Esophagus (tissue), 2 donors: ENCODE results near the gene ANKH. TPM values are rescaled to one million over a fixed set of nuclear protein-coding genes. Genes with fewer than 3 reads are reported as not detected.
"Not testable (repeated sequence)": the region's sequence is repeated elsewhere in the genome, so short reads cannot be mapped to it uniquely, and the experiment has no call there.

ENCODE experiments used
- H3K27ac ChIP-seq, 2 donors: one replicate each; pipeline ENCODE4 v1.5.1; 2013; ENCODE audit warnings: low read depth in 2 of 2, mild to moderate bottlenecking in 2 of 2, inconsistent platforms in 1 of 2, low read length in 1 of 2, moderate library complexity in 1 of 2
- H3K27me3 ChIP-seq, 2 donors: one replicate each; pipeline ENCODE4 v1.6.1; 2013; ENCODE audit warnings: low read length in 2 of 2, control low read depth in 1 of 2, mild to moderate bottlenecking in 1 of 2; ENCODE audit not compliant: insufficient read depth in 2 of 2, control insufficient read depth in 1 of 2
- H3K36me3 ChIP-seq, 2 donors: one replicate each; pipeline ENCODE4 v1.6.1; 2013; ENCODE audit warnings: low read length in 1 of 2; ENCODE audit not compliant: control insufficient read depth in 2 of 2, insufficient read depth in 2 of 2
- H3K4me1 ChIP-seq, 2 donors: one replicate each; pipeline ENCODE4 v1.6.1; 2013; ENCODE audit warnings: low read length in 1 of 2; ENCODE audit not compliant: control insufficient read depth in 2 of 2, insufficient read depth in 2 of 2
- H3K4me3 ChIP-seq, 2 donors: one replicate each; pipeline ENCODE4 v1.5.1; 2013; ENCODE audit warnings: low read length in 2 of 2, mild to moderate bottlenecking in 2 of 2, low read depth in 1 of 2, moderate library complexity in 1 of 2
- H3K9me3 ChIP-seq, 2 donors: one replicate each; pipeline ENCODE4 v1.6.1; 2013; ENCODE audit warnings: mild to moderate bottlenecking in 2 of 2, low read depth in 1 of 2, low read length in 1 of 2, moderate library complexity in 1 of 2; ENCODE audit not compliant: control insufficient read depth in 2 of 2, insufficient read depth in 1 of 2
- WGBS, 2 donors: extraction: QIAGEN DNeasy Blood & Tissue Kit; methylation state at CpG; one replicate each; pipeline ENCODE4 v1.1.7; 2013; 5-methylcytosine and 5-hydroxymethylcytosine counted together
- polyA plus RNA-seq, 2 donors: library from polyadenylated mRNA; stranded (reverse); fragments of 200-250 nt; gene quantifications; one replicate each; pipeline ENCODE4 v1.2.3, GENCODE V29; 2013
- donor health status: healthy with polysubstance abuse.
- donor health status: Bipolar disorder and iron deficiency.

The ANKH gene
- polyA plus RNA-seq, 2 donors, result 5.6 to 12.7 TPM

GRCh38 chr5:14809369-14810155, 62.0 kb downstream of the ANKH start:
- Histone ChIP-seq H3K27me3 (no peaks in the 10 kb centered on the region), H3K36me3 (no peaks in the 10 kb centered on the region), H3K4me1 (peaks cover 0 to 2% of the 10 kb centered on the region in 2 donors), H3K4me3 (no peak overlapping the region), H3K9me3 (no peaks in the 10 kb centered on the region), H3K27ac (no peak overlapping the region)
- 53 to 61% methylated on average over 11 of the region's 11 CpGs for WGBS, 2 donors

- H3K27ac ChIP-seq, result no peak overlapping the region
- WGBS, 2 donors, result 93 to 96% methylated on average over 3 of the region's 3 CpGs
- H3K36me3 ChIP-seq, result no peaks in the 10 kb centered on the region
- H3K9me3 ChIP-seq, result no peaks in the 10 kb centered on the region
- H3K4me3 ChIP-seq, result no peak overlapping the region
- H3K27me3 ChIP-seq, result no peaks in the 10 kb centered on the region
- peaks cover 0 to 5% of the 10 kb centered on the region in 2 donors for H3K4me1 ChIP-seq
Measured at GRCh38 chr5:14807471-14807870, 64.1 kb downstream of the ANKH start.

GRCh38 chr5:14806456-14806855, 65.1 kb downstream of the ANKH start:
- no peak overlapping the region for H3K4me3 ChIP-seq
- H3K27me3 ChIP-seq, result no peaks in the 10 kb centered on the region
- H3K36me3 ChIP-seq, result no peaks in the 10 kb centered on the region
- 76 to 80% methylated on average over 7 of the region's 7 CpGs for WGBS, 2 donors
- H3K9me3 ChIP-seq, result no peaks in the 10 kb centered on the region
- peaks cover 0 to 5% of the 10 kb centered on the region in 2 donors for H3K4me1 ChIP-seq
- no peak overlapping the region for H3K27ac ChIP-seq

- no peak overlapping the region for H3K4me3 ChIP-seq
- peaks cover 0 to 3% of the 10 kb centered on the region in 2 donors for H3K4me1 ChIP-seq
- no peaks in the 10 kb centered on the region for H3K27me3 ChIP-seq
- H3K27ac ChIP-seq, result no peak overlapping the region
- no peaks in the 10 kb centered on the region for H3K36me3 ChIP-seq
- WGBS, 2 donors, result 80 to 82% methylated on average over 3 of the region's 3 CpGs
- no peaks in the 10 kb centered on the region for H3K9me3 ChIP-seq
Measured at GRCh38 chr5:14802541-14802940, 69.0 kb downstream of the ANKH start.

GRCh38 chr5:14801792-14802191, 69.8 kb downstream of the ANKH start:
- Histone ChIP-seq H3K4me1 (peaks cover 0 to 3% of the 10 kb centered on the region in 2 donors), H3K9me3 (no peaks in the 10 kb centered on the region), H3K36me3 (no peaks in the 10 kb centered on the region), H3K4me3 (no peak overlapping the region), H3K27ac (no peak overlapping the region), H3K27me3 (no peaks in the 10 kb centered on the region)
- WGBS, 2 donors, result 79 to 83% methylated on average over 3 of the region's 3 CpGs

GRCh38 chr5:14797385-14797784, 74.2 kb downstream of the ANKH start:
- not testable (repeated sequence) for H3K4me3 ChIP-seq, H3K27ac ChIP-seq, H3K4me1 ChIP-seq, H3K9me3 ChIP-seq, H3K36me3 ChIP-seq, H3K27me3 ChIP-seq
- WGBS, 2 donors, result 98 to 100% methylated on average over 4 of the region's 4 CpGs

GRCh38 chr5:14794583-14795230, 76.9 kb downstream of the ANKH start:
- WGBS, 2 donors, result 73 to 74% methylated on average over 4 of the region's 4 CpGs
- Histone ChIP-seq H3K9me3 (no peaks in the 10 kb centered on the region), H3K27me3 (no peaks in the 10 kb centered on the region)

GRCh38 chr5:14793851-14794250, 77.7 kb downstream of the ANKH start:
- no peaks in the 10 kb centered on the region for H3K27me3 ChIP-seq
- H3K27ac ChIP-seq, result no peak overlapping the region
- no peaks in the 10 kb centered on the region for H3K4me1 ChIP-seq
- H3K36me3 ChIP-seq, result no peaks in the 10 kb centered on the region
- no peaks in the 10 kb centered on the region for H3K9me3 ChIP-seq
- H3K4me3 ChIP-seq, result no peak overlapping the region
- WGBS, 2 donors, result 94 to 96% methylated on average over 5 of the region's 5 CpGs

More at GRCh38 chr5:14794583-14795230, 76.9 kb downstream of the ANKH start:
- Histone ChIP-seq H3K36me3 (no peaks in the 10 kb centered on the region), H3K27ac (no peak overlapping the region), H3K4me1 (no peaks in the 10 kb centered on the region), H3K4me3 (no peak overlapping the region)

GRCh38 chr5:14790911-14791310, 80.7 kb downstream of the ANKH start:
- no peaks in the 10 kb centered on the region for H3K36me3 ChIP-seq
- no peaks in the 10 kb centered on the region for H3K4me1 ChIP-seq
- 91 to 98% methylated on average over 5 of the region's 5 CpGs for WGBS, 2 donors
- no peak overlapping the region for H3K4me3 ChIP-seq
- H3K27ac ChIP-seq, result no peak overlapping the region
- H3K27me3 ChIP-seq, result no peaks in the 10 kb centered on the region
- no peaks in the 10 kb centered on the region for H3K9me3 ChIP-seq

GRCh38 chr5:14790220-14790619, 81.4 kb downstream of the ANKH start:
- Histone ChIP-seq H3K4me3 (no peak overlapping the region), H3K27me3 (no peaks in the 10 kb centered on the region), H3K36me3 (no peaks in the 10 kb centered on the region), H3K9me3 (no peaks in the 10 kb centered on the region), H3K27ac (no peak overlapping the region), H3K4me1 (no peaks in the 10 kb centered on the region)
- WGBS, 2 donors, result 75% methylated on average over 2 of the region's 2 CpGs
